Natural killer cell (primary cell): ENCODE measurements around the gene STN1. TPM values are rescaled to one million over a fixed set of nuclear protein-coding genes. Genes with fewer than 3 reads are reported as not detected.

Source experiments
- ATAC-seq, 3 donors: fragments of 150-1000 bp in 2 of 3; fragments of 200-7000 bp in 1 of 3; cut with Tn5 transposase; 1 replicate in 1 of 3; 2 replicates in 2 of 3; pipeline ENCODE4 v1.10.0; 2021; ENCODE audit warnings: mild to moderate bottlenecking in 2 of 3, moderate library complexity in 2 of 3
- DNase-seq, 2 donors: peaks; one replicate each; pipeline versions ENCODE4 v3.0.0 to v3.0.0-alpha.2; 2013 to 2021; ENCODE audit warnings: mixed read lengths in 1 of 2
- H3K27ac ChIP-seq: one replicate; pipeline ENCODE4 v1.5.1; 2013; ENCODE audit warnings: mild to moderate bottlenecking, low read length
- H3K27me3 ChIP-seq: one replicate; pipeline ENCODE4 v1.6.1; 2013; ENCODE audit warnings: low read length; ENCODE audit not compliant: control insufficient read depth, insufficient read depth
- H3K36me3 ChIP-seq: one replicate; pipeline ENCODE4 v1.6.1; 2013; ENCODE audit warnings: low read length; ENCODE audit not compliant: control insufficient read depth, insufficient read depth
- H3K4me1 ChIP-seq: one replicate; pipeline ENCODE4 v1.6.1; 2013; ENCODE audit warnings: low read length; ENCODE audit not compliant: control insufficient read depth, insufficient read depth
- H3K4me3 ChIP-seq: one replicate; pipeline ENCODE4 v1.5.1; 2013; ENCODE audit warnings: low read length
- H3K9me3 ChIP-seq: one replicate; pipeline ENCODE4 v1.6.1; 2013; ENCODE audit warnings: low read length; ENCODE audit not compliant: control insufficient read depth, insufficient read depth
- H3K27ac Mint-ChIP-seq, 2 donors: one replicate each; pipeline ENCODE4 v1.8.0; 2022; ENCODE audit warnings: mild to moderate bottlenecking in 2 of 2, mixed read lengths in 2 of 2, moderate library complexity in 1 of 2
- H3K27me3 Mint-ChIP-seq, 2 donors: one replicate each; pipeline ENCODE4 v1.8.0; 2022; ENCODE audit warnings: low read depth in 2 of 2, mixed read lengths in 2 of 2
- H3K36me3 Mint-ChIP-seq: one replicate; pipeline ENCODE4 v1.8.0; 2022; ENCODE audit warnings: mixed read lengths
- H3K4me1 Mint-ChIP-seq, 2 donors: one replicate each; pipeline ENCODE4 v1.8.0; 2022; ENCODE audit warnings: mixed read lengths in 2 of 2
- H3K4me3 Mint-ChIP-seq: one replicate; pipeline ENCODE4 v1.8.0; 2022; ENCODE audit warnings: mild to moderate bottlenecking, moderate library complexity, mixed read lengths
- H3K9me3 Mint-ChIP-seq, 2 donors: one replicate each; pipeline ENCODE4 v1.8.0; 2022; ENCODE audit warnings: mixed read lengths in 2 of 2
- WGBS: methylation state at CpG from one replicate; pipeline ENCODE4 v1.1.7; 2013; ENCODE audit warnings: missing lambda C conversion rate; ENCODE audit not compliant: insufficient coverage; 5-methylcytosine and 5-hydroxymethylcytosine counted together
- intact Hi-C: fragments of 100-400 bp; cut with micrococcal nuclease; formaldehyde crosslinking; loops from one replicate; pipeline ENCODE4 v1.14.2; 2022
- total RNA-seq, 4 donors: library from RNA; stranded (reverse); fragments of 120-200 nt in 1 of 4; gene quantifications; one replicate each; pipeline versions ENCODE4 v1.2.3 to v1.2.4, GENCODE V29; 2013 to 2022
- TF ChIP-seq, protein P1 (sequence below): fragments of 200-600 bp; IDR thresholded peaks from one replicate; pipeline ENCODE4 v1.8.0; 2022; ENCODE audit warnings: antibody characterized with exemption

Gene STN1
- total RNA-seq, 3 donors from 2014 or later (not counting 1 experiment from before 2014, with no cell fraction given), result 31.7 to 53.4 (median 34.0) TPM

GRCh38 chr10:103951183-103951582 lies 33.2 kb upstream of the STN1 start:
- intact Hi-C loops, result no loop called here

DNA sequence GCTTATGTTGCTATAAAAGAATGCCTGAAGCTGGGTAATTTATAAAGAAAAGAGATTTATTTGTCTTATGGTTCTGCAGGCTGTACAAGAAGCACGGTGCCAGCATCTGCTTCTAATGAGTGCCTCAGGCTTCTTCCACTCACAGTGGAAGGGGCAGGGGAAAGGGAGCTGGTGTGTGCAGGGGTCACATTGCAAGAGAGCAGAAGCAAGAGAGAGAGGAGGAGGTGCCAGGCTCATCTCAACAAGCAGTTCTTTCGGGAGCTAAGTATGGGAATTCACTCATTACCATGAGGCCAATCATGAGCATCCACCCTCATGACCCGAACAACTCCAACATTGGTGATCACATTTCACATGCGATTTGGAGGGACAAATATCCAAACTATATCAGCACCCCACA lies 31.7 kb upstream of the STN1 start:
- Mint-ChIP-seq H3K36me3 (no peaks in the 10 kb centered on the region), H3K27ac (no peak overlapping the region), H3K27me3 (no peaks in the 10 kb centered on the region), H3K4me3 (no peak overlapping the region), H3K9me3 (no peaks in the 10 kb centered on the region), H3K4me1 (peaks cover 5% of the 10 kb centered on the region in 2 donors)
- Histone ChIP-seq H3K4me1 (no peaks in the 10 kb centered on the region), H3K4me3 (no peak overlapping the region), H3K27ac (no peak overlapping the region), H3K27me3 (no peaks in the 10 kb centered on the region), H3K36me3 (no peaks in the 10 kb centered on the region), H3K9me3 (no peaks in the 10 kb centered on the region)
- intact Hi-C loops, result no loop called here
- TF ChIP-seq, protein P1, sequence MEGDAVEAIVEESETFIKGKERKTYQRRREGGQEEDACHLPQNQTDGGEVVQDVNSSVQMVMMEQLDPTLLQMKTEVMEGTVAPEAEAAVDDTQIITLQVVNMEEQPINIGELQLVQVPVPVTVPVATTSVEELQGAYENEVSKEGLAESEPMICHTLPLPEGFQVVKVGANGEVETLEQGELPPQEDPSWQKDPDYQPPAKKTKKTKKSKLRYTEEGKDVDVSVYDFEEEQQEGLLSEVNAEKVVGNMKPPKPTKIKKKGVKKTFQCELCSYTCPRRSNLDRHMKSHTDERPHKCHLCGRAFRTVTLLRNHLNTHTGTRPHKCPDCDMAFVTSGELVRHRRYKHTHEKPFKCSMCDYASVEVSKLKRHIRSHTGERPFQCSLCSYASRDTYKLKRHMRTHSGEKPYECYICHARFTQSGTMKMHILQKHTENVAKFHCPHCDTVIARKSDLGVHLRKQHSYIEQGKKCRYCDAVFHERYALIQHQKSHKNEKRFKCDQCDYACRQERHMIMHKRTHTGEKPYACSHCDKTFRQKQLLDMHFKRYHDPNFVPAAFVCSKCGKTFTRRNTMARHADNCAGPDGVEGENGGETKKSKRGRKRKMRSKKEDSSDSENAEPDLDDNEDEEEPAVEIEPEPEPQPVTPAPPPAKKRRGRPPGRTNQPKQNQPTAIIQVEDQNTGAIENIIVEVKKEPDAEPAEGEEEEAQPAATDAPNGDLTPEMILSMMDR, result no peak
- no peak for DNase-seq
- WGBS, result 85% methylated on average over 3 of the region's 4 CpGs
- no peak for ATAC-seq

More at GRCh38 chr10:103951183-103951582, 33.2 kb upstream of the STN1 start:
- ATAC-seq (no peak), DNase-seq (no peak)
- Histone ChIP-seq H3K4me1 (no peaks in the 10 kb centered on the region), H3K27me3 (no peaks in the 10 kb centered on the region), H3K9me3 (no peaks in the 10 kb centered on the region), H3K27ac (no peak overlapping the region), H3K36me3 (no peaks in the 10 kb centered on the region), H3K4me3 (no peak overlapping the region)
- TF ChIP-seq, protein P1, result no peak
- no peaks in the 10 kb centered on the region for H3K36me3 Mint-ChIP-seq
- no peak overlapping the region for H3K4me3 Mint-ChIP-seq
- peaks cover 0 to 3% of the 10 kb centered on the region in 2 donors for H3K27me3 Mint-ChIP-seq
- H3K9me3 Mint-ChIP-seq, result no peaks in the 10 kb centered on the region
- peaks cover 5% of the 10 kb centered on the region in 2 donors for H3K4me1 Mint-ChIP-seq
- 81% methylated on average over 2 of the region's 2 CpGs for WGBS
- no peak overlapping the region for H3K27ac Mint-ChIP-seq

DNA sequence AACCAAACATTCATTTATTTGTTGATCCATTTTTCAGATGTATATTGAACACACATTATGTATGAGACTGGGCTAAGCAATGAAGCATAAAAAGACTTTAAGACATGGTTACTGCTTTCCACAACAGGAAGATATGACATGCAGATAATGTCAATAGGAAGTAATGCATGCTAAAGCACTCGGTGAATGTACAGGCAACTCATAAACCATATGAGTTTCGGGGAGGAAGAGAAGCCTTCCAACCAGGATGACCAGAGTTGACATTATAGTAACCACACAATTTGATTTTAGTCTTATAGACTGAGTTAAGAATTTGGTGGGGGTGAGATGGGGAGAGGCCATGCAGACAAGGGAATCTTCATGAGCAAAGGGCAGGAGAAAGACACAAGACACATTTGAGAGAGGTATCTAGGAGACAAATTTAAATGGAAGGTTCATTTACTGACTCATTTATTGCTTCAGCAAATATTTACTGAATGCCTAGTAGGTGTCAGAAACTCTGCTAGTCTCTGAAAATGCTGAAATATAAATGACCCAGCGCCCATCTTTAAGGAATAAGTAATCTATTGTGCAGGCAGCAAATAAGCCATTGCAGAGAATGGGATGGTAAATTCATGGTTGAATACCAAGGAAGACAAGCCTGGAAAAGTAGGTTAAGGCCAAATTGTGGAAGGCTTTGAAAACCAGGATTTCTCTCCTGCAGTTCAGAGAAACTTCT lies 30.0 kb upstream of the STN1 start:
- H3K4me3 ChIP-seq, result no peak overlapping the region
- DNase-seq (no peak), ATAC-seq (no peak)
- Mint-ChIP-seq H3K27ac (no peak overlapping the region), H3K27me3 (no peaks in the 10 kb centered on the region), H3K4me3 (no peak overlapping the region), H3K9me3 (no peaks in the 10 kb centered on the region), H3K4me1 (peaks cover 5% of the 10 kb centered on the region in 2 donors), H3K36me3 (no peaks in the 10 kb centered on the region)
- WGBS, result 47% methylated on average over 3 of the region's 3 CpGs
- no peaks in the 10 kb centered on the region for H3K9me3 ChIP-seq
- H3K27me3 ChIP-seq, result no peaks in the 10 kb centered on the region
- H3K36me3 ChIP-seq, result no peaks in the 10 kb centered on the region
- intact Hi-C loops, result no loop called here
- no peak overlapping the region for H3K27ac ChIP-seq
- TF ChIP-seq, protein P1, result no peak
- no peaks in the 10 kb centered on the region for H3K4me1 ChIP-seq

DNA sequence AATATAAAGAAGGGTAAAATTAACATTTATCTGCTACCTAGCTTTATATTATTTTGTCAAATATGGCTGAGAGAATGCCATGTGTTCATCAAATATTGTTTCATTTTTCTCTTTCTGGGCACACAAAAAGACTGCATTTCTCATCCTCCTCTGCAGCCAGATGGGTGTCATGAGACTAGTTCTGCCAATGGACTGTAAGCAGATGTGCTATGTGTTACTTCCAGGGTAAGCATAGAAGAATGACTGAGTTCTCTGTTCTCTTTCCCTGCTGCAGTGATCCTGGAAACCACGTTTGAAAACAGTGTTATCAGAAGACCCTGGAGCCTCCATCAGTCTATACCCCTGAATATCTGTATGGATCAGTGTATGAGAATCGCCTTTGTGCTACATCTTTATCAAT lies 24.9 kb upstream of the STN1 start:
- H3K9me3 ChIP-seq, result no peaks in the 10 kb centered on the region
- H3K27me3 ChIP-seq, result no peaks in the 10 kb centered on the region
- H3K36me3 ChIP-seq, result no peaks in the 10 kb centered on the region
- no peaks in the 10 kb centered on the region for H3K4me1 ChIP-seq
- Mint-ChIP-seq H3K27ac (no peak overlapping the region), H3K27me3 (no peaks in the 10 kb centered on the region), H3K4me3 (no peak overlapping the region), H3K4me1 (peaks cover 3% of the 10 kb centered on the region in 2 donors), H3K36me3 (no peaks in the 10 kb centered on the region), H3K9me3 (no peaks in the 10 kb centered on the region)
- TF ChIP-seq, protein P1, result no peak
- DNase-seq, result no peak
- no peak for ATAC-seq
- intact Hi-C loops, result no loop called here
- 92% methylated on average over 2 of the region's 2 CpGs for WGBS
- no peak overlapping the region for H3K4me3 ChIP-seq
- no peak overlapping the region for H3K27ac ChIP-seq
